Transverse colon (tissue), 4 donors: ENCODE data around the gene SMYD2. TPM values are rescaled to one million over a fixed set of nuclear protein-coding genes. Genes with fewer than 3 reads are reported as not detected.

Experiments
- DNase-seq: peaks from one replicate; pipeline ENCODE4 v3.0.0-alpha.2; 2019
- H3K27ac ChIP-seq, 4 donors: fragments of 200-600 bp; sonication (generic); 2 replicates each; pipeline ENCODE4 v1.5.1; 2016 to 2018; ENCODE audit warnings: inconsistent platforms in 4 of 4
- H3K27me3 ChIP-seq: fragments of 200-600 bp; sonication (generic); 2 replicates; pipeline ENCODE4 v1.5.1; 2017; ENCODE audit warnings: inconsistent platforms
- H3K36me3 ChIP-seq, 4 donors: fragments of 200-600 bp; sonication (generic); 2 replicates each; pipeline ENCODE4 v1.5.1; 2017 to 2019; ENCODE audit warnings: inconsistent platforms in 4 of 4
- H3K4me1 ChIP-seq, 4 donors: fragments of 200-600 bp; sonication (generic); 2 replicates each; pipeline ENCODE4 v1.5.1; 2017 to 2020; ENCODE audit warnings: inconsistent platforms in 4 of 4
- H3K4me3 ChIP-seq, 4 donors: fragments of 200-600 bp; sonication (generic); 1 replicate in 1 of 4; 2 replicates in 3 of 4; pipeline versions ENCODE4 v1.5.1 to v1.6.1; 2017 to 2019; ENCODE audit warnings: inconsistent platforms in 4 of 4
- H3K9me3 ChIP-seq, 2 donors: fragments of 200-600 bp; sonication (generic); 2 replicates each; pipeline ENCODE4 v1.5.1; 2017 to 2019; ENCODE audit warnings: inconsistent platforms in 2 of 2
- CTCF ChIP-seq, 5 experiments: fragments of 200-600 bp in 3 of 5; fragments of 450-650 bp in 2 of 5; sonication (generic) in 3 of 5; IDR thresholded peaks; 1 replicate in 2 of 5; 2 replicates in 3 of 5; pipeline ENCODE4 v1.5.1; 2016 to 2017; ENCODE audit warnings: antibody characterized with exemption in 5 of 5, inconsistent platforms in 3 of 5, mild to moderate bottlenecking in 2 of 5, moderate library complexity in 1 of 5
- EP300 ChIP-seq: sonication (generic); formaldehyde crosslinking; IDR thresholded peaks from one replicate; pipeline ENCODE4 v1.6.1; 2017; ENCODE audit warnings: antibody characterized with exemption, low read depth
- POLR2A ChIP-seq: fragments of 450-650 bp; IDR thresholded peaks from one replicate; pipeline ENCODE4 v1.6.1; 2016; ENCODE audit warnings: antibody characterized with exemption, mild to moderate bottlenecking, moderate library complexity
- POLR2AphosphoS5 ChIP-seq, 3 donors: sonication (generic); formaldehyde crosslinking; IDR thresholded peaks; one replicate each; pipeline ENCODE4 v1.6.1; 2016; ENCODE audit warnings: antibody characterized with exemption in 3 of 3
- WGBS, 2 donors: methylation state at CpG; one replicate each; pipeline ENCODE4 v1.1.5; 2018; ENCODE audit warnings: low coverage in 1 of 2; 5-methylcytosine and 5-hydroxymethylcytosine counted together
- in situ Hi-C, 4 donors: fragments of 200-750 bp; cut with MboI; loops; one replicate each; pipeline versions ENCODE4 v1.15.0 to v1.15.1; 2017; ENCODE audit warnings: low sequenced_read_pairs in 3 of 4, low pct_ligation_motif_present in 1 of 4, low pct_unique_long_range_greater_than_20kb in 1 of 4
- intact Hi-C: fragments of 100-400 bp; cut with DNase I; formaldehyde crosslinking; loops from one replicate; pipeline ENCODE4 v1.15.1; 2023; ENCODE audit warnings: low total_unique reads
- total RNA-seq, 4 donors: library from RNA; depleted of rRNA; stranded (reverse); fragments of >200 nt; gene quantifications; one replicate each; pipeline ENCODE4 v1.1.0, GENCODE V29; 2016

The SMYD2 gene
- total RNA-seq, 4 donors from 2014 or later: 8.6 to 21.8 (median 20.9) TPM

DNA sequence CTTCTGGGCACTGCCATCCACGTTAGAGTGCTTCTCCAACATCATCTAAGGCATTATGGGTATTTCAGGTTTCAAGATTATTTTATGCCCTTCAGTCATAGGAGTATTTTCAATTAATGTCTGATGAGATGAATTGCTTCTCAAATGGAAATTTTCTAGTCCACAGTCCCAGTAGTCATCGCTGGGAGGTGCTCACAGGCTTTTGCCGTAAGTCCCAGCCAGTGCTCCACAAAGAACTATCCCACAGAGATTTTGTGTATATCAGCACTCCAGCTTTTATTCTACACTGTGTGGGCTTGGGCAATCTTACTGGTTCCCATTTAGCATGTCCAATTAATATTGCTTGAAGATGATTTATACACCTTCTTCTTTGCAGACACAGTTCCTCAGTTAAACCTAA, 61.0 kb downstream of the SMYD2 start:
- Histone ChIP-seq H3K4me3 (no peak overlapping the region), H3K27ac (no peak overlapping the region), H3K9me3 (no peaks in the 10 kb centered on the region), H3K27me3 (no peaks in the 10 kb centered on the region), H3K4me1 (no peaks in the 10 kb centered on the region), H3K36me3 (no peaks in the 10 kb centered on the region)
- no peak for DNase-seq
- in situ Hi-C loops (loop anchor here in 1 of 4 donors (25.0 kb wide), 1 partner anchor 245 kb away; no protein-coding TSS in a partner anchor), intact Hi-C loops (no loop called here)
- 84 to 89% methylated on average over 2 to 3 of the region's 3 CpGs for WGBS, 2 donors
- TF ChIP-seq EP300 (no peak), POLR2A (no peak), CTCF (IDR thresholded peaks at IDR 0.05) (no peak), POLR2AphosphoS5 (IDR thresholded peaks at IDR 0.05) (no peak)

DNA sequence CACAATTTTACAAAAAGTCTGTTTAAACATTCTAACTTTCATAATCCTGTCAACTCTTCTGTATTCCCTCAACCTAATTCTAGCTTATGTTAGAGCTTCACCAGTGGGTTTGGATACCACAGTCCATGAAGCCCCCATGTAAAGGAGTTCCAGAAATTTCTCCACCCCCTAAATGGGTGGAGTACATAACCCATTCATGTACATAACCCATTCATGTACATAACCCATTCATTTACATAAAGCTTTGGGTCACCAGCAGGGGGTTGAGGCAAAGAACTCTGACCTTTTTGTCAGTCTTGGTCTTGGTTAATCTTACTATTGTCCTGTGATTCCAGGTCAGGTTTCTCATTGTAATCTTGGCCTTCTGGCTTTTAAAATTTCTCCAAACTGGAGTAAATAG, 61.6 kb downstream of the SMYD2 start:
- Histone ChIP-seq H3K9me3 (no peaks in the 10 kb centered on the region), H3K4me1 (no peaks in the 10 kb centered on the region), H3K27me3 (no peaks in the 10 kb centered on the region), H3K36me3 (no peaks in the 10 kb centered on the region), H3K4me3 (no peak overlapping the region), H3K27ac (no peak overlapping the region)
- no peak for DNase-seq
- TF ChIP-seq CTCF (IDR thresholded peaks at IDR 0.05) (no peak), POLR2AphosphoS5 (IDR thresholded peaks at IDR 0.05) (no peak)
- intact Hi-C loops: no loop called here
- in situ Hi-C loops: loop anchor here in 1 of 4 donors (25.0 kb wide), 1 partner anchor 245 kb away; no protein-coding TSS in a partner anchor

DNA sequence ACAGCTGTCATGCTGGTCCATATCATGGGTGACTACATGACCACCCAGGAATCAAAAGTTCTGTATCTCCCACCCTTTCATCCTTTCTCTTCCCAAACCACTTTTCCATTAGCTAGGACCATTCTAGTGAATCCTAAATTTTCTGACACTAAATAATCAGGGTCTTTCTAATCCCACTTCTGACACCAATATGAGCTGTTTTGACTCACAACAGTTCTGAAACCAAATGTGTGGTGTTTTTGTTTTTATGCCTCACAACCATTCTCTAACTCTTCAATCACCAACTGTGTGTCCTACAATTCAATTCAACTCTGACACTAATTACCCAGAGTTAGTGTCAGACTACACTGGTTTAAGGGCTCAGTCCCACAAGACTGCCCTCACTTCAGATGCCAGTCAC, 63.9 kb downstream of the SMYD2 start:
- Histone ChIP-seq H3K36me3 (no peaks in the 10 kb centered on the region), H3K27ac (no peak overlapping the region), H3K4me3 (no peak overlapping the region), H3K27me3 (no peaks in the 10 kb centered on the region), H3K4me1 (no peaks in the 10 kb centered on the region), H3K9me3 (no peaks in the 10 kb centered on the region)
- no peak for DNase-seq
- intact Hi-C loops: no loop called here
- in situ Hi-C loops: loop anchor here in 1 of 4 donors (25.0 kb wide), 1 partner anchor 242 kb away; no protein-coding TSS in a partner anchor
- TF ChIP-seq EP300 (no peak), CTCF (IDR thresholded peaks at IDR 0.05) (no peak)

DNA sequence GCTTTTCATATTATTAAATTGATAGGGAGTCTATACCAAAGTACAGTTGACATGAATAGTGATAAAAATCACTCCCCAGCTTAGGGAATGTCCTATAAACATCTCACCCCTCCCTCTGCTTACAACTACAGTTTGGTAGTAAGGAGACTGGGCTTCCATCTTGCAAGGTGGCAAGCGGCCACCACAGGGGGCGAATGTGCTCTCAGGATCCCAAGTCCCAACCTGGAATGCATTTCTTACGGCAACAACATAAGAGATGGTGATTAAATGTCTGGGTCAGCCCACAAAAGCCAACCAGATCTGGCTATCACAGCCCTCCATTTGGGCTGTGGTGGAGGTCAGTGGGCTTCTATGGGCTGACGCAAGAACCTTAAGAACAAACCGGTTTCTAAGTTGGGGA, 68.0 kb downstream of the SMYD2 start:
- H3K27me3 ChIP-seq: no peaks in the 10 kb centered on the region
- no peaks in the 10 kb centered on the region for H3K4me1 ChIP-seq
- no peaks in the 10 kb centered on the region for H3K9me3 ChIP-seq
- intact Hi-C loops (no loop called here), in situ Hi-C loops (loop anchor here in 1 of 4 donors (25.0 kb wide), 1 partner anchor 238 kb away; no protein-coding TSS in a partner anchor)
- TF ChIP-seq CTCF (IDR thresholded peaks at IDR 0.05) (no peak), POLR2AphosphoS5 (IDR thresholded peaks at IDR 0.05) (no peak), POLR2A (no peak), EP300 (no peak)
- H3K4me3 ChIP-seq: no peak overlapping the region
- H3K36me3 ChIP-seq: no peaks in the 10 kb centered on the region
- no peak overlapping the region for H3K27ac ChIP-seq
- DNase-seq: no peak
- 94 to 100% methylated on average over 2 to 5 of the region's 5 CpGs for WGBS, 2 donors
